H9 (cell line): ENCODE results near the gene GLIS2. TPM values are rescaled to one million over a fixed set of nuclear protein-coding genes. Genes with fewer than 3 reads are reported as not detected.

Experiments used
- DNase-seq: peaks from one replicate; pipeline ENCODE4 v3.0.0-alpha.2; 2017
- H2AFZ ChIP-seq: one replicate; pipeline ENCODE4 v1.6.1; 2013; ENCODE audit warnings: mild to moderate bottlenecking, low read length, control low read depth, moderate library complexity
- H2AK5ac ChIP-seq: 2 replicates; pipeline ENCODE4 v1.6.1; 2013; ENCODE audit warnings: low read length, control low read depth, mixed read lengths; ENCODE audit not compliant: insufficient read length
- H2BK120ac ChIP-seq: one replicate; pipeline ENCODE4 v1.6.1; 2013; ENCODE audit warnings: low read depth, mild to moderate bottlenecking, low read length, control low read depth, inconsistent platforms; ENCODE audit not compliant: poor library complexity, severe bottlenecking
- H2BK12ac ChIP-seq: 2 replicates; pipeline ENCODE4 v1.6.1; 2013; ENCODE audit warnings: low read length, control low read depth, mixed read lengths, low read depth; ENCODE audit not compliant: insufficient read length
- H2BK15ac ChIP-seq: 2 replicates; pipeline ENCODE4 v1.6.1; 2013; ENCODE audit warnings: low read depth, low read length, control low read depth
- H2BK20ac ChIP-seq: one replicate; pipeline ENCODE4 v1.6.1; 2013; ENCODE audit warnings: low read depth, mild to moderate bottlenecking, low read length, control low read depth, inconsistent platforms; ENCODE audit not compliant: poor library complexity, severe bottlenecking
- H2BK5ac ChIP-seq: 2 replicates; pipeline ENCODE4 v1.6.1; 2013; ENCODE audit warnings: low read length, control low read depth, mixed read lengths; ENCODE audit not compliant: insufficient read length
- H3K14ac ChIP-seq: 2 replicates; pipeline ENCODE4 v1.6.1; 2013; ENCODE audit warnings: low read length, control low read depth; ENCODE audit not compliant: insufficient read depth
- H3K18ac ChIP-seq: 2 replicates; pipeline ENCODE4 v1.6.1; 2013; ENCODE audit warnings: low read depth, mild to moderate bottlenecking, mixed read lengths, low read length, control low read depth; ENCODE audit not compliant: insufficient read length
- H3K23ac ChIP-seq: 2 replicates; pipeline ENCODE4 v1.6.1; 2013; ENCODE audit warnings: low read length, control low read depth, mixed read lengths, low read depth; ENCODE audit not compliant: insufficient read length
- H3K23me2 ChIP-seq: 2 replicates; pipeline ENCODE4 v1.6.1; 2013; ENCODE audit warnings: low read depth, mild to moderate bottlenecking, mixed read lengths, low read length, control low read depth; ENCODE audit not compliant: insufficient read length, poor library complexity, severe bottlenecking
- H3K27ac ChIP-seq: 2 replicates; pipeline ENCODE4 v1.5.1; 2013; ENCODE audit warnings: low read length, control low read depth, mixed read lengths, low read depth; ENCODE audit not compliant: insufficient read length
- H3K27me3 ChIP-seq: 2 replicates; pipeline ENCODE4 v1.6.1; 2013; ENCODE audit warnings: low read length, control low read depth, inconsistent platforms; ENCODE audit not compliant: insufficient read depth
- H3K4ac ChIP-seq: 2 replicates; pipeline ENCODE4 v1.6.1; 2013; ENCODE audit warnings: low read depth, mild to moderate bottlenecking, control low read depth, inconsistent platforms, low read length, moderate library complexity
- H3K4me1 ChIP-seq: 2 replicates; pipeline ENCODE4 v1.6.1; 2013; ENCODE audit warnings: low read length, control low read depth, inconsistent platforms; ENCODE audit not compliant: insufficient read depth
- H3K4me2 ChIP-seq: 2 replicates; pipeline ENCODE4 v1.6.1; 2013; ENCODE audit warnings: low read length, control low read depth, mixed read lengths; ENCODE audit not compliant: insufficient read length, insufficient read depth
- H3K56ac ChIP-seq: 2 replicates; pipeline ENCODE4 v1.6.1; 2013; ENCODE audit warnings: low read depth, mild to moderate bottlenecking, mixed read lengths, low read length, control low read depth; ENCODE audit not compliant: insufficient read length
- H3K79me1 ChIP-seq: 2 replicates; pipeline ENCODE4 v1.6.1; 2013; ENCODE audit warnings: low read depth, mild to moderate bottlenecking, moderate library complexity, low read length, control low read depth, inconsistent platforms; ENCODE audit not compliant: insufficient read depth, poor library complexity, severe bottlenecking
- H3K79me2 ChIP-seq: 2 replicates; pipeline ENCODE4 v1.6.1; 2013; ENCODE audit warnings: low read length, control low read depth, inconsistent platforms; ENCODE audit not compliant: insufficient read depth
- H3K9ac ChIP-seq: 2 replicates; pipeline ENCODE4 v1.6.1; 2013; ENCODE audit warnings: low read length, control low read depth, mixed read lengths; ENCODE audit not compliant: insufficient read length; ENCODE audit errors: extremely low read depth
- H3K9me3 ChIP-seq: one replicate; pipeline ENCODE4 v1.6.1; 2013; ENCODE audit warnings: low read depth, low read length, inconsistent platforms; ENCODE audit not compliant: control insufficient read depth
- H3T11ph ChIP-seq: one replicate; pipeline ENCODE4 v1.6.1; 2013; ENCODE audit warnings: mild to moderate bottlenecking, low read length, control low read depth, inconsistent platforms
- H4K20me1 ChIP-seq: one replicate; pipeline ENCODE4 v1.6.1; 2013; ENCODE audit not compliant: control insufficient read depth, insufficient read length, insufficient read depth
- H4K5ac ChIP-seq: 2 replicates; pipeline ENCODE4 v1.6.1; 2013; ENCODE audit warnings: low read depth, mild to moderate bottlenecking, mixed read lengths, low read length, control low read depth; ENCODE audit not compliant: insufficient read length
- H4K8ac ChIP-seq: replicated peaks from 2 replicates; pipeline ENCODE4 v1.6.1; 2013; ENCODE audit warnings: low read length, control low read depth, mixed read lengths, low read depth; ENCODE audit not compliant: insufficient read length
- H4K91ac ChIP-seq: 2 replicates; pipeline ENCODE4 v1.6.1; 2013; ENCODE audit warnings: low read depth, mild to moderate bottlenecking, moderate library complexity, mixed read lengths, low read length, control low read depth; ENCODE audit not compliant: insufficient read length
- H3K27ac Mint-ChIP-seq, 3 experiments: 2 replicates in 2 of 3; 3 replicates in 1 of 3; pipeline ENCODE4 v1.8.0; 2020 to 2021; ENCODE audit warnings: mixed read lengths in 3 of 3, mild to moderate bottlenecking in 1 of 3, moderate library complexity in 1 of 3
- H3K27me3 Mint-ChIP-seq: 2 replicates; pipeline ENCODE4 v1.8.0; 2021; ENCODE audit warnings: low read depth, mild to moderate bottlenecking, moderate library complexity, mixed read lengths
- H3K36me3 Mint-ChIP-seq, 3 experiments: 2 replicates in 2 of 3; 3 replicates in 1 of 3; pipeline ENCODE4 v1.8.0; 2020 to 2021; ENCODE audit warnings: low read depth in 3 of 3, mixed read lengths in 3 of 3; ENCODE audit not compliant: insufficient read depth in 1 of 3
- H3K4me1 Mint-ChIP-seq, 2 experiments: 2 replicates each; pipeline ENCODE4 v1.8.0; 2020; ENCODE audit warnings: mixed read lengths in 2 of 2
- H3K4me3 Mint-ChIP-seq, 2 experiments: 2 replicates in 1 of 2; 3 replicates in 1 of 2; pipeline ENCODE4 v1.8.0; 2020 to 2021; ENCODE audit warnings: mild to moderate bottlenecking in 2 of 2, mixed read lengths in 2 of 2, moderate library complexity in 1 of 2
- H3K9me3 Mint-ChIP-seq, 2 experiments: 2 replicates in 1 of 2; 3 replicates in 1 of 2; pipeline ENCODE4 v1.8.0; 2020; ENCODE audit warnings: mild to moderate bottlenecking in 2 of 2, mixed read lengths in 2 of 2, moderate library complexity in 1 of 2
- CTCF ChIP-seq: fragments of 200-600 bp; sonication (generic); conservative IDR thresholded peaks from 3 replicates; pipeline ENCODE4 v1.8.0; 2021; ENCODE audit warnings: antibody characterized with exemption, mild to moderate bottlenecking
- WGBS: extraction: QIAGEN DNeasy Blood & Tissue Kit; methylation state at CpG from one replicate; pipeline ENCODE4 v1.1.7; 2013; ENCODE audit warnings: missing lambda C conversion rate, low lambda C conversion rate, mixed read lengths; ENCODE audit not compliant: insufficient read length; ENCODE audit errors: extremely low coverage; 5-methylcytosine and 5-hydroxymethylcytosine counted together
- total RNA-seq: library from RNA; stranded (reverse); gene quantifications from 2 replicates; pipeline ENCODE4 v1.2.1, GENCODE V29; 2021

GLIS2 gene
- total RNA-seq, 1 experiment from 2014 or later, result 14.3 TPM

- Mint-ChIP-seq H3K9me3 (peaks cover 9 to 11% of the 10 kb centered on the region in 2 experiments), H3K27me3 (no peaks in the 10 kb centered on the region; the same call in none of the 2 replicates), H3K4me1 (peaks cover 6% of the 10 kb centered on the region in 2 experiments), H3K4me3 (no peak overlapping the region; a peak in 1 of 5 replicates), H3K27ac (no peak overlapping the region), H3K36me3 (peaks cover 20 to 27% (median 23%) of the 10 kb centered on the region in 3 experiments)
- no peak for TF ChIP-seq CTCF
- H3K56ac ChIP-seq, result no peak overlapping the region
- H2BK120ac ChIP-seq, result no peak overlapping the region
- H4K8ac ChIP-seq, result no peak overlapping the region
- H3K9ac ChIP-seq, result no peak overlapping the region
- no peak overlapping the region for H4K91ac ChIP-seq
- H2BK12ac ChIP-seq, result no peak overlapping the region
- H3K23ac ChIP-seq, result no peak overlapping the region
- no peak overlapping the region for H2BK15ac ChIP-seq
- no peak overlapping the region for H2AK5ac ChIP-seq
- H3K14ac ChIP-seq, result no peak overlapping the region
- no CpG with 5 or more reads among the region's 5 CpGs for whole genome bisulfite sequencing
- no peak overlapping the region for H2BK5ac ChIP-seq
- no peaks in the 10 kb centered on the region for H3K23me2 ChIP-seq
- no peak overlapping the region for H3K27ac ChIP-seq
- H3K4me1 ChIP-seq, result no peaks in the 10 kb centered on the region
- H3T11ph ChIP-seq, result no peak overlapping the region
- no peak for DNase-seq
- H4K5ac ChIP-seq, result no peak overlapping the region
- no peak overlapping the region for H3K4ac ChIP-seq
- H3K18ac ChIP-seq, result no peak overlapping the region
- H4K20me1 ChIP-seq, result no peaks in the 10 kb centered on the region
- peaks cover 7% of the 10 kb centered on the region for H3K79me1 ChIP-seq
- H2BK20ac ChIP-seq, result no peak overlapping the region
- H2AFZ ChIP-seq, result no peak overlapping the region
- H3K27me3 ChIP-seq, result no peaks in the 10 kb centered on the region
- peaks cover 14% of the 10 kb centered on the region; the same call in 1 of the 2 replicates for H3K79me2 ChIP-seq
- H3K9me3 ChIP-seq, result no peaks in the 10 kb centered on the region
- H3K4me2 ChIP-seq, result no peak overlapping the region
Measured at GRCh38 chr16:4349332-4349731, 33.5 kb downstream of the GLIS2 start.
